HEK293 (cell line): ENCODE results near the gene GSG1.
A peak's percentile ranks its signal among the peaks of the same experiment; 100 is the strongest.

Experiments
- CTCF ChIA-PET: fragments of 350-600 bp; formaldehyde crosslinking; extraction: SDS; loops from one replicate; lab custom pipeline; 2021; ENCODE audit warnings: antibody characterized with exemption; lab: Yijun Ruan, JAX
- POLR2A ChIA-PET: fragments of 300-600 bp; formaldehyde crosslinking; extraction: SDS; loops from one replicate; lab custom pipeline; 2020; ENCODE audit warnings: antibody characterized with exemption, inconsistent platforms; lab: Yijun Ruan, JAX
- H3K27ac ChIP-seq: fragments of 200-500 bp; sonication (Bioruptor generic); 2 replicates; pipeline ENCODE4 v1.5.1; 2014; ENCODE audit warnings: low read depth, low read length, control low read depth, inconsistent platforms; ENCODE audit errors: extremely low read depth
- H3K36me3 ChIP-seq, 2 experiments: fragments of 200-500 bp in 1 of 2; sonication (Bioruptor generic) in 1 of 2; 1 replicate in 1 of 2; 2 replicates in 1 of 2; pipeline ENCODE4 v1.5.1; 2014 to 2017; ENCODE audit warnings: inconsistent platforms in 2 of 2, low read length in 2 of 2; ENCODE audit not compliant: control insufficient read depth in 2 of 2, insufficient read depth in 1 of 2
- H3K4me1 ChIP-seq: fragments of 200-500 bp; sonication (Bioruptor generic); 2 replicates; pipeline ENCODE4 v1.5.1; 2014; ENCODE audit warnings: mild to moderate bottlenecking, low read length, inconsistent platforms; ENCODE audit not compliant: control insufficient read depth, insufficient read depth
- H3K4me3 ChIP-seq: 2 replicates; pipeline ENCODE4 v1.5.1; 2011; ENCODE audit warnings: low read depth, mild to moderate bottlenecking, control low read depth, low read length, moderate library complexity
- H3K9me3 ChIP-seq: fragments of 200-500 bp; sonication (Bioruptor generic); 2 replicates; pipeline ENCODE4 v1.5.1; 2014; ENCODE audit warnings: low read depth, low read length, inconsistent platforms; ENCODE audit not compliant: control insufficient read depth, insufficient read depth
- HOXA7 ChIP-seq: sonication (generic); formaldehyde crosslinking; IDR thresholded peaks from 2 replicates; pipeline ENCODE4 v1.8.1; 2022; ENCODE audit warnings: missing genetic modification reagents, borderline replicate concordance
- IKZF3 ChIP-seq: fragments of 450-650 bp; IDR thresholded peaks from 2 replicates; pipeline ENCODE4 v1.5.0; 2018; ENCODE audit warnings: missing biosample characterization, mild to moderate bottlenecking, missing genetic modification characterization, moderate library complexity
- KLF8 ChIP-seq: fragments of 450-650 bp; formaldehyde crosslinking; IDR thresholded peaks from 2 replicates; pipeline ENCODE4 v1.5.1; 2016; ENCODE audit warnings: missing biosample characterization, missing genetic modification characterization
- SCRT2 ChIP-seq: fragments of 450-650 bp; formaldehyde crosslinking; IDR thresholded peaks from 2 replicates; pipeline ENCODE4 v1.5.1; 2016; ENCODE audit warnings: missing biosample characterization, missing genetic modification characterization
- SP2 ChIP-seq: fragments of 450-650 bp; formaldehyde crosslinking; IDR thresholded peaks from 2 replicates; pipeline ENCODE4 v1.5.1; 2016; ENCODE audit warnings: missing biosample characterization, missing genetic modification characterization
- SP3 ChIP-seq: fragments of 450-650 bp; formaldehyde crosslinking; IDR thresholded peaks from 2 replicates; pipeline ENCODE4 v1.5.1; 2016; ENCODE audit warnings: missing biosample characterization, missing genetic modification characterization
- ZBTB1 ChIP-seq: fragments of 450-650 bp; formaldehyde crosslinking; IDR thresholded peaks from 2 replicates; pipeline ENCODE4 v1.5.1; 2016; ENCODE audit warnings: missing biosample characterization, missing genetic modification characterization
- ZBTB17 ChIP-seq: fragments of 450-650 bp; formaldehyde crosslinking; IDR thresholded peaks from 2 replicates; pipeline ENCODE4 v1.5.1; 2016; ENCODE audit warnings: missing biosample characterization, missing genetic modification characterization
- ZBTB8A ChIP-seq: fragments of 450-650 bp; formaldehyde crosslinking; IDR thresholded peaks from 2 replicates; pipeline ENCODE4 v1.5.1; 2016; ENCODE audit warnings: missing biosample characterization, missing genetic modification characterization
- ZNF10 ChIP-seq: fragments of 450-650 bp; formaldehyde crosslinking; IDR thresholded peaks from 2 replicates; pipeline ENCODE4 v1.5.1; 2017; ENCODE audit warnings: missing biosample characterization, missing genetic modification characterization
- ZNF138 ChIP-seq: fragments of 450-650 bp; formaldehyde crosslinking; IDR thresholded peaks from 2 replicates; pipeline ENCODE4 v1.5.1; 2016; ENCODE audit warnings: missing biosample characterization, missing genetic modification characterization, borderline replicate concordance
- ZNF19 ChIP-seq: fragments of 450-650 bp; formaldehyde crosslinking; IDR thresholded peaks from 2 replicates; pipeline ENCODE4; 2016; ENCODE audit warnings: missing biosample characterization, missing genetic modification characterization, low read depth
- ZNF2 ChIP-seq: fragments of 450-650 bp; formaldehyde crosslinking; IDR thresholded peaks from 2 replicates; pipeline ENCODE4 v1.5.1; 2016; ENCODE audit warnings: missing biosample characterization, missing genetic modification characterization
- ZNF239 ChIP-seq: fragments of 450-650 bp; formaldehyde crosslinking; IDR thresholded peaks from 2 replicates; pipeline ENCODE4 v1.5.1; 2016; ENCODE audit warnings: missing biosample characterization, missing genetic modification characterization
- ZNF24 ChIP-seq: fragments of 450-650 bp; formaldehyde crosslinking; IDR thresholded peaks from 2 replicates; pipeline ENCODE4 v1.5.1; 2016; ENCODE audit warnings: missing biosample characterization, missing genetic modification characterization
- ZNF354C ChIP-seq: fragments of 450-650 bp; formaldehyde crosslinking; IDR thresholded peaks from 2 replicates; pipeline ENCODE4 v1.5.1; 2016; ENCODE audit warnings: missing biosample characterization, missing genetic modification characterization, low read depth, borderline replicate concordance
- ZNF366 ChIP-seq: fragments of 450-650 bp; formaldehyde crosslinking; conservative IDR thresholded peaks from 2 replicates; pipeline ENCODE4 v1.5.1; 2016; ENCODE audit warnings: missing biosample characterization, missing genetic modification characterization
- ZNF391 ChIP-seq: fragments of 450-650 bp; formaldehyde crosslinking; IDR thresholded peaks from 2 replicates; pipeline ENCODE4 v1.5.1; 2016; ENCODE audit warnings: low read depth, missing biosample characterization, missing genetic modification characterization, borderline replicate concordance
- ZNF423 ChIP-seq: fragments of 450-650 bp; formaldehyde crosslinking; IDR thresholded peaks from 2 replicates; pipeline ENCODE4 v1.5.1; 2016; ENCODE audit warnings: missing biosample characterization, missing genetic modification characterization
- ZNF558 ChIP-seq: fragments of 450-650 bp; formaldehyde crosslinking; IDR thresholded peaks from 2 replicates; pipeline ENCODE4 v1.5.1; 2016; ENCODE audit warnings: missing biosample characterization, missing genetic modification characterization
- ZNF600 ChIP-seq: fragments of 450-650 bp; formaldehyde crosslinking; IDR thresholded peaks from 2 replicates; pipeline ENCODE4 v1.5.1; 2016; ENCODE audit warnings: missing biosample characterization, missing genetic modification characterization
- ZNF610 ChIP-seq: fragments of 450-650 bp; formaldehyde crosslinking; IDR thresholded peaks from 2 replicates; pipeline ENCODE4 v1.5.1; 2016; ENCODE audit warnings: missing biosample characterization, missing genetic modification characterization, borderline replicate concordance
- ZNF701 ChIP-seq: fragments of 450-650 bp; formaldehyde crosslinking; IDR thresholded peaks from 2 replicates; pipeline ENCODE4 v1.5.1; 2016; ENCODE audit warnings: missing biosample characterization, missing genetic modification characterization
- ZNF707 ChIP-seq: fragments of 450-650 bp; formaldehyde crosslinking; IDR thresholded peaks from 2 replicates; pipeline ENCODE4 v1.5.1; 2016; ENCODE audit warnings: missing biosample characterization, missing genetic modification characterization
- ZNF843 ChIP-seq: fragments of 450-650 bp; formaldehyde crosslinking; IDR thresholded peaks from 2 replicates; pipeline ENCODE4 v1.5.1; 2016; ENCODE audit warnings: missing biosample characterization, missing genetic modification characterization
- ZSCAN23 ChIP-seq: fragments of 450-650 bp; formaldehyde crosslinking; IDR thresholded peaks from 2 replicates; pipeline ENCODE4 v1.5.1; 2016; ENCODE audit warnings: missing biosample characterization, missing genetic modification characterization
- ZSCAN30 ChIP-seq: fragments of 450-650 bp; IDR thresholded peaks from 2 replicates; pipeline ENCODE4 v1.5.1; 2018; ENCODE audit warnings: missing biosample characterization, mild to moderate bottlenecking, missing genetic modification characterization, moderate library complexity
- TF ChIP-seq, protein P1 (sequence below): fragments of 450-650 bp; formaldehyde crosslinking; IDR thresholded peaks from 2 replicates; pipeline ENCODE4 v1.5.1; 2016; ENCODE audit warnings: missing biosample characterization, missing genetic modification characterization
- TF ChIP-seq, protein P2 (sequence below): fragments of 450-650 bp; formaldehyde crosslinking; IDR thresholded peaks from 2 replicates; pipeline ENCODE4 v1.5.1; 2016; ENCODE audit warnings: missing biosample characterization, missing genetic modification characterization
- TF ChIP-seq, protein P3 (sequence below): fragments of 450-650 bp; formaldehyde crosslinking; IDR thresholded peaks from 2 replicates; pipeline ENCODE4 v1.5.1; 2016; ENCODE audit warnings: missing biosample characterization, missing genetic modification characterization, borderline replicate concordance

The GSG1 gene

DNA sequence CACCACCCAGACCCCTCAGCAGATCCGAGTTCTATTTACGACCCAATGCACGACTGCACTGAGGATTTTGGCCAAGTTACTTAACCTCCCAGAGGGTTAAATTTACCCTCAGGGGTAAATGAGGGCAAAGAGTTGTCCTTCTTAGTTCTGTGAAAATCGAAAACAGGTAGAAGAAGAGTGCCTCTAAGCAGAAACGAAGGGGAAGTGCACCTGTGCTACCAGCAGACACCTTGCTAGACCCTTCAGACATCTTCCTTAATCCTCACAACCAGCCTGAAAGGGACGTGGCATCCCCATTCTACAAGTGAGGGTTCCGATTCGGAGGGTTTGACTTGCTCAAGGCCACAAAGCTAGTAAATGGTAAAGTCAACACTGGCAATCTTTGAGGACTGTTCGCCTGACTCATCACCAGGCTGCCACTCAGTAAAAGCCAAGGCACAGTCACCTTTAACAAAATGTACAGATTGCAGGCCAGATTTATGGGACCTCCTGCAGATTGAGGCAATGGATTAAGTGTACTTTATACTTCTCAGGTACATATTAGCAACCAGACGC is 1.6 kb downstream of the GSG1 start (continued):
- TF ChIP-seq ZNF354C (tag by site-specific recombination) (no peak), ZNF239 (no peak), ZNF391 (tag by site-specific recombination) (no peak), ZNF843 (tag by site-specific recombination) (0 out of 2 replicates have a peak, but pooled peaks have one; percentile 51), HOXA7 (CRISPR knock-in tag) (no peak), ZSCAN23 (tag by site-specific recombination) (no peak), ZNF701 (tag by site-specific recombination) (no peak), ZNF610 (tag by site-specific recombination) (no peak; the same call in 1 of the 2 replicates), ZNF366 (tag by site-specific recombination) (no peak), ZNF138 (tag by site-specific recombination) (no peak), SP3 (no peak), ZNF2 (tag by site-specific recombination) (no peak), ZNF19 (no peak)
- TF ChIP-seq, protein P1, sequence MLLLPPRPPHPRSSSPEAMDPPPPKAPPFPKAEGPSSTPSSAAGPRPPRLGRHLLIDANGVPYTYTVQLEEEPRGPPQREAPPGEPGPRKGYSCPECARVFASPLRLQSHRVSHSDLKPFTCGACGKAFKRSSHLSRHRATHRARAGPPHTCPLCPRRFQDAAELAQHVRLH (tag by site-specific recombination) = no peak
- TF ChIP-seq, protein P2, sequence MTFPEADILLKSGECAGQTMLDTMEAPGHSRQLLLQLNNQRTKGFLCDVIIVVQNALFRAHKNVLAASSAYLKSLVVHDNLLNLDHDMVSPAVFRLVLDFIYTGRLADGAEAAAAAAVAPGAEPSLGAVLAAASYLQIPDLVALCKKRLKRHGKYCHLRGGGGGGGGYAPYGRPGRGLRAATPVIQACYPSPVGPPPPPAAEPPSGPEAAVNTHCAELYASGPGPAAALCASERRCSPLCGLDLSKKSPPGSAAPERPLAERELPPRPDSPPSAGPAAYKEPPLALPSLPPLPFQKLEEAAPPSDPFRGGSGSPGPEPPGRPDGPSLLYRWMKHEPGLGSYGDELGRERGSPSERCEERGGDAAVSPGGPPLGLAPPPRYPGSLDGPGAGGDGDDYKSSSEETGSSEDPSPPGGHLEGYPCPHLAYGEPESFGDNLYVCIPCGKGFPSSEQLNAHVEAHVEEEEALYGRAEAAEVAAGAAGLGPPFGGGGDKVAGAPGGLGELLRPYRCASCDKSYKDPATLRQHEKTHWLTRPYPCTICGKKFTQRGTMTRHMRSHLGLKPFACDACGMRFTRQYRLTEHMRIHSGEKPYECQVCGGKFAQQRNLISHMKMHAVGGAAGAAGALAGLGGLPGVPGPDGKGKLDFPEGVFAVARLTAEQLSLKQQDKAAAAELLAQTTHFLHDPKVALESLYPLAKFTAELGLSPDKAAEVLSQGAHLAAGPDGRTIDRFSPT (tag by site-specific recombination) = no peak
- TF ChIP-seq, protein P3, sequence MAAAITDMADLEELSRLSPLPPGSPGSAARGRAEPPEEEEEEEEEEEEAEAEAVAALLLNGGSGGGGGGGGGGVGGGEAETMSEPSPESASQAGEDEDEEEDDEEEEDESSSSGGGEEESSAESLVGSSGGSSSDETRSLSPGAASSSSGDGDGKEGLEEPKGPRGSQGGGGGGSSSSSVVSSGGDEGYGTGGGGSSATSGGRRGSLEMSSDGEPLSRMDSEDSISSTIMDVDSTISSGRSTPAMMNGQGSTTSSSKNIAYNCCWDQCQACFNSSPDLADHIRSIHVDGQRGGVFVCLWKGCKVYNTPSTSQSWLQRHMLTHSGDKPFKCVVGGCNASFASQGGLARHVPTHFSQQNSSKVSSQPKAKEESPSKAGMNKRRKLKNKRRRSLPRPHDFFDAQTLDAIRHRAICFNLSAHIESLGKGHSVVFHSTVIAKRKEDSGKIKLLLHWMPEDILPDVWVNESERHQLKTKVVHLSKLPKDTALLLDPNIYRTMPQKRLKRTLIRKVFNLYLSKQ (tag by site-specific recombination) = no peak

DNA sequence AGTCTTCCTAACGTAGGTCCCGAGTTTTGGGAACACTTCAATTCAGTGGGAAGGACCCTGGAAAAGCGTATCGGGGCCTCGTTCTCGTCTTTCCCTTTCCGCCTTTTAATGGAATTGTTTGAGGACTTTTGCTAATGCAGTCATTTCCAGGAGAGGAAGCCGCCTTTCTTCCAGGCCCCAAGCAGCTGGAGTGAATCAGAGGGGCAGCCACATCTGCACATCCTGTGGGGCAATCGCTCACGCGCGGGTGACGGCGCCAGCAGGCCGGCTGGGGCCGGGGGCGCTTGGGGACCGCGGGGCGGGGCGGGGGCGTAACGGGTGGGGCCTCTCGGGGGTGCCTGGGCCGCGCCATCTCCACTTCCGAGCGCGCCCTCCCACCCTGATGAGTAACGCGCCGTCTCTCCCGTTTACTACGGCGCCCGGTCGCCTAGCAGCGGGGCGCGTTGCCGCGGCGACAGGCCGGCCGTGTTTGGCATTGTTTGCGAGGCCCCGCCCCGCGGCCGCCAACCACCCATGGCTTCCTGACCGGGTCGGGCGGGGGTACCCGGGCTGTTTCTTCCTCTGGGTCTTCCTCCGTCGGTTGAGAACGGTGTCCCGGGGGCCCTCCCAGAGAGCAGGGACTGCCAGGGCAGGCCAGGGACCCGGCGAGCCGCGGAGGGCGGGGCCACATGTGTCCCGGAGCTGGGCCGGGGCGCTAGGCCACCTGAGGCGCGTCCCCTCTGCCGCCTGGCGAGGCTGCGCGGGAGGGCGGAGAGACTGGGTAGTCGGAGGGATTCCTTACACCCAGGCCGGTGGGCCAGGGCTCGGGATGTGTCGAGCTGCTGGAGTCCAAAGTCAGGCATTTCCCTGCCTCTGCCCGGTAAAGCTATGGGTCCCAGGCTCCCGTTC is 2.3 kb downstream of the GSG1 start:
- Histone ChIP-seq H3K4me3 (peak overlapping the region; percentile 56), H3K4me1 (peaks cover 36% of the 10 kb centered on the region), H3K9me3 (no peaks in the 10 kb centered on the region), H3K36me3 (no peaks in the 10 kb centered on the region), H3K27ac (peak overlapping the region; percentile 96)
- ChIA-PET POLR2A (interaction anchor here (1.5 kb wide), 1 partner anchor 95 kb away, joined by 6 read pairs; the partner anchor contains the start of gene EMP1), CTCF (interaction anchor here (0.5 to 4.7 kb wide), 7 partner anchors 77 to 434 kb away, joined by 3 to 71 read pairs (median 5); no protein-coding TSS in a partner anchor)
- TF ChIP-seq IKZF3 (peak; percentile 38; the same call in 1 of the 2 replicates), KLF8 (tag by site-specific recombination) (peak; percentile 67), ZNF707 (tag by site-specific recombination) (no peak), ZBTB8A (peak; percentile 78), ZNF423 (tag by site-specific recombination) (peak; percentile 92), ZBTB17 (tag by site-specific recombination) (no peak; the same call in 1 of the 2 replicates), SCRT2 (tag by site-specific recombination) (peak; percentile 96), ZNF24 (peak; percentile 44; the same call in 1 of the 2 replicates), ZSCAN30 (peak; percentile 64; the same call in 1 of the 2 replicates), SP2 (peak; percentile 67), ZNF558 (no peak), ZNF600 (tag by site-specific recombination) (peak; percentile 47), ZBTB1 (no peak), ZNF10 (peak; percentile 86; the same call in 1 of the 2 replicates), SP3 (peak; percentile 76)
- TF ChIP-seq, protein P2 (tag by site-specific recombination) = peak; percentile 81; the same call in 1 of the 2 replicates
- TF ChIP-seq, protein P1 (tag by site-specific recombination) = no peak
